Stimulated activated CD8-positive, alpha-beta memory T cell treated with anti-CD3 and anti-CD28 coated beads, Interleukin-4, amount 100 ng/mL, for 4 hours (primary cell): Measurements from ENCODE around the gene DNAH12.

Source experiments
- DNase-seq, 2 donors: peaks; one replicate each; pipeline ENCODE4 v3.0.0-alpha.2; 2020; ENCODE audit warnings: low read depth in 2 of 2, low spot score in 1 of 2

DNAH12 gene

GRCh38 chr3:57256844-57257243 lies 287.3 kb downstream of the DNAH12 start:
- DNase-seq: no peak

- DNase-seq: no peak
These were observed 291.7 kb downstream of the DNAH12 start for GRCh38 chr3:57252404-57252803.

- no peak for DNase-seq
These were observed 299.2 kb downstream of the DNAH12 start for GRCh38 chr3:57244946-57245345.
